ENCODE data around the gene KIRREL3.

GRCh38 chr11:126575849-126576248 is 424.7 kb downstream of the KIRREL3 start:
- TF ChIP-seq CTCF (conservative IDR thresholded peaks at IDR 0.05; ENCODE audit: low read depth, low read length) (no peak), POLR2A (IDR thresholded peaks at IDR 0.05; ENCODE audit: low read depth, low read length) (no peak), SMC3 (IDR thresholded peaks at IDR 0.05; ENCODE audit: low read depth, low read length) (no peak), MAFK (IDR thresholded peaks at IDR 0.05; ENCODE audit: low read depth, low read length) (no peak), RAD21 (IDR thresholded peaks at IDR 0.05; ENCODE audit: low read length) (no peak), USF2 (IDR thresholded peaks at IDR 0.05; ENCODE audit: low read depth, low read length) (no peak)

All from IMR-90 (cell line).